Thoracic aorta (tissue), 2 donors: ENCODE measurements around the gene RGS7. TPM values are rescaled to one million over a fixed set of nuclear protein-coding genes. Genes with fewer than 3 reads are reported as not detected.
"Not testable (repeated sequence)": the region's sequence is repeated elsewhere in the genome, so short reads cannot be mapped to it uniquely, and the experiment has no call there.

Experiments used
- ATAC-seq: fragments of 150-250 bp; one replicate; pipeline ENCODE4 v1.8.0; 2017; ENCODE audit warnings: low read depth; ENCODE audit not compliant: insufficient number of reproducible peaks, low FRiP score
- DNase-seq: peaks from one replicate; pipeline ENCODE4 v3.0.0-alpha.2; 2020; ENCODE audit warnings: low spot score
- H3K27ac ChIP-seq, 2 donors: fragments of 200-600 bp; sonication (generic); 1 replicate in 1 of 2; 2 replicates in 1 of 2; pipeline ENCODE4 v1.5.1; 2016; ENCODE audit warnings: mild to moderate bottlenecking in 2 of 2, moderate library complexity in 2 of 2
- H3K27me3 ChIP-seq: fragments of 200-600 bp; sonication (generic); replicated peaks from 2 replicates; pipeline ENCODE4 v1.6.0; 2016; ENCODE audit warnings: mild to moderate bottlenecking; ENCODE audit not compliant: insufficient read depth
- H3K36me3 ChIP-seq: fragments of 200-600 bp; sonication (generic); one replicate; pipeline ENCODE4 v1.5.1; 2016
- H3K4me1 ChIP-seq, 2 donors: fragments of 200-600 bp; sonication (generic); 1 replicate in 1 of 2; 2 replicates in 1 of 2; pipeline versions ENCODE4 v1.5.1 to v1.6.0; 2016; ENCODE audit warnings: low read depth in 2 of 2, mild to moderate bottlenecking in 1 of 2; ENCODE audit not compliant: control insufficient read depth in 1 of 2
- H3K4me3 ChIP-seq: fragments of 200-600 bp; sonication (generic); 2 replicates; pipeline ENCODE4 v1.5.1; 2016; ENCODE audit warnings: mild to moderate bottlenecking
- H3K9me3 ChIP-seq: fragments of 200-600 bp; sonication (generic); 2 replicates; pipeline ENCODE4 v1.5.1; 2016
- total RNA-seq, 2 donors: library from RNA; depleted of rRNA; stranded (reverse); fragments of >200 nt; gene quantifications; one replicate each; pipeline versions ENCODE4 v1.1.0 to v1.2.3, GENCODE V29; 2016
- TF ChIP-seq, protein P1 (sequence below): fragments of 200-600 bp; sonication (generic); IDR thresholded peaks from one replicate; pipeline ENCODE4 v1.5.1; 2019; ENCODE audit warnings: antibody characterized with exemption

The RGS7 gene
- total RNA-seq, 2 donors from 2014 or later, result not detected

DNA sequence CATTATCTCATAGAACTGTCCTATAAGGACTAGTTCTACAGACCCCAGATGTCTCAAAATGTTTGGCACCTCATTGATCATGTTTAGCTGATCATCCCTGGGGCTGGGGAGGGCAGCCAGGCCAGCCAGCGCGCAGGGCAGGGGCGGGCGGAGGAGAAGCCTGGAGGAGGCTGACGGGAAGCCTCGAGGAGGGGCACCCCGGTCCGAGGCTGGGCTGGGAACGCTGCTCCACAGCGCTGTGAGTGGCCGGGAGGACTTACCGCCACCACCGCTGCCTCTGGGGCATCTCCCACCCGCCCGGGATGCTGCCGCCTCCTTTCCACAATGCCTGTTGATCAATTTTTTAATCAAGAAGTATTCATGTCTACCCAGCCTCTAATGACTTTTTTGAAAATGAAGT is 585.6 kb downstream of the RGS7 start:
- DNase-seq (no peak), ATAC-seq (no peak)
- Histone ChIP-seq H3K9me3 (no peaks in the 10 kb centered on the region), H3K4me3 (no peak overlapping the region), H3K4me1 (no peaks in the 10 kb centered on the region), H3K36me3 (no peaks in the 10 kb centered on the region), H3K27ac (no peak overlapping the region), H3K27me3 (no peaks in the 10 kb centered on the region)
- TF ChIP-seq, protein P1, sequence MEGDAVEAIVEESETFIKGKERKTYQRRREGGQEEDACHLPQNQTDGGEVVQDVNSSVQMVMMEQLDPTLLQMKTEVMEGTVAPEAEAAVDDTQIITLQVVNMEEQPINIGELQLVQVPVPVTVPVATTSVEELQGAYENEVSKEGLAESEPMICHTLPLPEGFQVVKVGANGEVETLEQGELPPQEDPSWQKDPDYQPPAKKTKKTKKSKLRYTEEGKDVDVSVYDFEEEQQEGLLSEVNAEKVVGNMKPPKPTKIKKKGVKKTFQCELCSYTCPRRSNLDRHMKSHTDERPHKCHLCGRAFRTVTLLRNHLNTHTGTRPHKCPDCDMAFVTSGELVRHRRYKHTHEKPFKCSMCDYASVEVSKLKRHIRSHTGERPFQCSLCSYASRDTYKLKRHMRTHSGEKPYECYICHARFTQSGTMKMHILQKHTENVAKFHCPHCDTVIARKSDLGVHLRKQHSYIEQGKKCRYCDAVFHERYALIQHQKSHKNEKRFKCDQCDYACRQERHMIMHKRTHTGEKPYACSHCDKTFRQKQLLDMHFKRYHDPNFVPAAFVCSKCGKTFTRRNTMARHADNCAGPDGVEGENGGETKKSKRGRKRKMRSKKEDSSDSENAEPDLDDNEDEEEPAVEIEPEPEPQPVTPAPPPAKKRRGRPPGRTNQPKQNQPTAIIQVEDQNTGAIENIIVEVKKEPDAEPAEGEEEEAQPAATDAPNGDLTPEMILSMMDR, result no peak

DNA sequence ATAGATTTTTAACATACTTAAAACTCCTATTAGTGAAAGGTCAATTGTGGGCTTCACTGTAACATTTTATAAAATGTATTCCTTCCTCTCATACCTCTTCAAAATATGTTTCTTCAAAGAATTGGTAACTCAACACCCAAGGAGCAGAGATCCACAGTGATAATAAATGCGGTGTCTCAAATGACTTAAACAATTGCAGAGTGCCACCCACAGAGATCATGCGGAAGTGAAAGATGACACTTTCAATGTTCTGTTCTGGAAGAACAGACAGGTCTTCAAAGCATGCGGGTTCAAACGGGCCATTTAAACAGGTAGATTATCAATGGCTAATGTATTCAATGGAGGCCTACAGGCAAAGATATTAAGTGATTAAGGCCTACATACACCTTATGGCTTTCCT is 588.0 kb downstream of the RGS7 start:
- TF ChIP-seq, protein P1, result no peak
- DNase-seq (no peak), ATAC-seq (no peak)
- no peaks in the 10 kb centered on the region for H3K4me1 ChIP-seq
- no peaks in the 10 kb centered on the region for H3K27me3 ChIP-seq
- H3K27ac ChIP-seq, result no peak overlapping the region
- no peaks in the 10 kb centered on the region for H3K9me3 ChIP-seq
- H3K36me3 ChIP-seq, result no peaks in the 10 kb centered on the region
- H3K4me3 ChIP-seq, result no peak overlapping the region

DNA sequence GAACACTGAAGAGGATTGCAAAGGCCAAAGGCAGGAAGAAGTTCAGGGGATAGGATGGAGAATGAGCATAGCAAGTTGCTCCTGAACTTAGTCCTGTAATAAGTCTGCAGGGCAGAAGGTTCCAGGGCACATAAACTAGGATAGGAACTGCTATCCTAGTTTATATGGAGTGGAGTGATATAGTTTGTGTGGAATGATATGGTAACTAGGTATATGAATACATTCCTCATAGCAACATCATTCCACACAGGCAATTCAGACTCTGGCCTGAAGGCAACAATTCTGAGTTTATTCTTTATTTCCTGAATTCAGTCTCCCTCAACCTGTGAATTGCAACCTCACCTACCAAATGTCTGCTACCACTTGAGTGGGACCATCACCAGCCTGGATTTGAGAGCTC is 590.2 kb downstream of the RGS7 start:
- no peak overlapping the region for H3K27ac ChIP-seq
- DNase-seq (no peak), ATAC-seq (no peak)
- H3K4me3 ChIP-seq, result no peak overlapping the region
- H3K36me3 ChIP-seq, result no peaks in the 10 kb centered on the region
- TF ChIP-seq, protein P1, result no peak
- H3K4me1 ChIP-seq, result no peaks in the 10 kb centered on the region
- no peaks in the 10 kb centered on the region for H3K27me3 ChIP-seq
- no peaks in the 10 kb centered on the region for H3K9me3 ChIP-seq

DNA sequence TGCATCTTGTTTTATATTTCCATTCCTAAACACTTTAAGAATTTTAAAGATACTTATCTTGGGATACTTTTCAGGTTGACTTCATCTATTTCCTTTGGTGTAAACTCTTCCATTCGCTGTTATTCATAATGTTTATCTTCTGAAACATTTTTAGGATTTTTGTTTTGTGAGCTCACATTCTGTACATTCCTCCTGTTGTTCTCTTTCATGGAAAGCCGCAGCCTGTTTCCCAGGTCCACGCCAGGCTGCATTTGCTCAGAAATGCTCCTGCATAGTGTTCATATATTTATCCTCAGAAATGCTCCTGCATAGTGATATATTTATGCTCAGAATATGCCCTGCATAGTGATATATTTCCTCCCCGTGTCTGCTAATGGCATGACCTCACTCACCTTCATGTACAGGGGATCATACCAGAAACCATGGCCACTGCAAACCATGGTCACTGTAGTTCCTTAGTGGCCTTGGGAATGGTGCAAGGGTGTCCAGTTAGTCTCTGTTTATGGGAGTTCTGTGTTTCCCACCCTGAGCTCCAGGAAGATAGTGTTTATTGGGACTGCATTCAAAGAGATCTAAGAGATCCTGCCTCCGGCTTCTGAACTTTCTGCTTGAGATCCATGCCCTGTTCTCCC is 591.2 kb downstream of the RGS7 start:
- no peaks in the 10 kb centered on the region for H3K4me1 ChIP-seq
- TF ChIP-seq, protein P1, result no peak
- no peaks in the 10 kb centered on the region for H3K9me3 ChIP-seq
- H3K36me3 ChIP-seq, result no peaks in the 10 kb centered on the region
- ATAC-seq (no peak), DNase-seq (no peak)
- H3K27ac ChIP-seq, result no peak overlapping the region
- H3K4me3 ChIP-seq, result no peak overlapping the region
- H3K27me3 ChIP-seq, result no peaks in the 10 kb centered on the region

DNA sequence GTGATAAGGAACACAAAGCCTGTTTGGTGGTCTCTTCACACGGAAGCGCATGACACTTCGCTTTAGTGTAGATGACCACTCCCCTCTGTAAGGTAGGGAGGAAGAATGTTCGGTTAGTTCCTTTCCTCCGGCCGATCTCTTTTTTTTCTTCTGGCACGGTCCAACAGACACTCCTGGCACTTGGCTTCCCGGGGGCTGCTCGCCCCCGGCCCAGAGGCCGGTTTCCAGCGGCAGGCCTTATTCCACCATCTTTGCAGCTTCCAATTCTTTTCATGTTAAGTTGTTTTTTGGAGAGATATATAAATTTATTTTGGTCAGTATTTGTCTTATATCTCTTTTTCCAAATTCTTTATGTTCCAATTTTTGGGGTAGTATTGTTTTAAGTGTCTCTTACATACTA is 593.2 kb downstream of the RGS7 start:
- H3K27ac ChIP-seq, result no peak overlapping the region
- H3K4me3 ChIP-seq, result no peak overlapping the region
- H3K27me3 ChIP-seq, result no peaks in the 10 kb centered on the region
- H3K4me1 ChIP-seq, result no peaks in the 10 kb centered on the region
- ATAC-seq (no peak), DNase-seq (no peak)
- TF ChIP-seq, protein P1, result no peak
- H3K36me3 ChIP-seq, result no peaks in the 10 kb centered on the region
- no peaks in the 10 kb centered on the region for H3K9me3 ChIP-seq

DNA sequence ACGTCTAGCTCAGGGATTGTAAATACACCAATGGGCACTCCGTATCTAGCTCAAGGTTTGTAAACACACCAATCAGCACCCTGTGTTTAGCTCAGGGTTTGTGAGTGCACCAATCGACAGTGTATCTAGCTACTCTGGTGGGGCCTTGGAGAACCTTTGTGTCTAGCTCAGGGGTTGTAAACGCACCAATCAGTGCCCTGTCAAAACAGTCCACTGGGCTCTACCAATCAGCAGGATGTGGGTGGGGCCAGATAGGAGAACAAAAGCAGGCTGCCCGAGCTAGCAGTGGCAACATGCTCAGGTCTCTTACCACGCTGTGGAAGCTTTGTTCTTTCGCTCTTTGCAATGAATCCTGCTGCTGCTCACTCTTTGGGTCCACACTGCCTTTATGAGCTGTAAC is 593.9 kb downstream of the RGS7 start:
- not testable (repeated sequence) for H3K9me3 ChIP-seq, H3K4me1 ChIP-seq, H3K27me3 ChIP-seq, DNase-seq, H3K4me3 ChIP-seq, H3K36me3 ChIP-seq, H3K27ac ChIP-seq, ATAC-seq

DNA sequence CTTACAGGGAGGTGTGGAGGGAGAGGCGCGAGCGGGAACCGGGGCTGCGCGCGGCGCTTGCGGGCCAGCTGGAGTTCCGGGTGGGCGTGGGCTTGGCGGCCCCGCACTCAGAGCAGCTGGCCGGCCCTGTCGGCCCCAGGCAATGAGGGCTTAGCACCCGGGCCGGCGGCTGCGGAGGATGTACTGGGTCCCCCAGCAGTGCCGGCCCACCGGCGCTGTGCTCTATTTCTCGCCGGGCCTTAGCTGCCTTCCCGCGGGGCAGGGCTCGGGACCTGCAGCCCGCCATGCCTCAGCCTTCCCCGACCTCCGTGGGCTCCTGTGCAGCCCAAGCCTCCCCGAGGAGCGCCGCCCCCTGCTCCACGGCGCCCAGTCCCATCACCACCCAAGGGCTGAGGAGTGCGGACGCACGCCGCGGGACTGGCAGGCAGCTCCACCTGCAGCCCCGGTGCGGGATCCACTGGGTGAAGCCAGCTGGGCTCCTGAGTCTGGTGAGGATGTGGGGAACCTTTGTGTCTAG is 594.5 kb downstream of the RGS7 start:
- not testable (repeated sequence) for DNase-seq, H3K27ac ChIP-seq, H3K4me1 ChIP-seq, H3K27me3 ChIP-seq, ATAC-seq, H3K9me3 ChIP-seq, H3K36me3 ChIP-seq, H3K4me3 ChIP-seq

DNA sequence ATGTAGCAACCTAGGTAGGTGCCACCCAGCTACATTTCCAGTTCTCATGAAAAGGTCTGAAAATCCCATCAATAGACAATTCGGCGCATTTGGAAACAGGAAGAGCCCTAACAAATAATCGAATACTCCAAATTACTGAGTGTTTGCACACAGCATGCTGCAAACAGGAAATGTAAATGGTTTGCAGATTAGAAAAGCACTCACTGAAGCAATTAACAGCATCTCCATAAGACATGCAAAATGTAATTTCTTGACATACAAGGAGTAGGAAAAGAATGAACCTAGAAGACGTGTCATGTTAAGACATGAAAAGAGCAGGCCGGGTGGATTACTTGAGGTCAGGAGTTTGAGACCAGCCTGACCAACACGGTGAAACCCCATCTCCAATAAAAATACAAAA is 598.2 kb downstream of the RGS7 start:
- H3K27ac ChIP-seq, H3K9me3 ChIP-seq, H3K36me3 ChIP-seq, H3K27me3 ChIP-seq, H3K4me1 ChIP-seq, H3K4me3 ChIP-seq, DNase-seq, ATAC-seq: not testable (repeated sequence)
